ENCODE data around the gene DISC1. TPM values are rescaled to one million over a fixed set of nuclear protein-coding genes. Genes with fewer than 3 reads are reported as not detected.

Gene DISC1
- total RNA-seq, 1 experiment from 2014 or later: 0.36 TPM

DNA sequence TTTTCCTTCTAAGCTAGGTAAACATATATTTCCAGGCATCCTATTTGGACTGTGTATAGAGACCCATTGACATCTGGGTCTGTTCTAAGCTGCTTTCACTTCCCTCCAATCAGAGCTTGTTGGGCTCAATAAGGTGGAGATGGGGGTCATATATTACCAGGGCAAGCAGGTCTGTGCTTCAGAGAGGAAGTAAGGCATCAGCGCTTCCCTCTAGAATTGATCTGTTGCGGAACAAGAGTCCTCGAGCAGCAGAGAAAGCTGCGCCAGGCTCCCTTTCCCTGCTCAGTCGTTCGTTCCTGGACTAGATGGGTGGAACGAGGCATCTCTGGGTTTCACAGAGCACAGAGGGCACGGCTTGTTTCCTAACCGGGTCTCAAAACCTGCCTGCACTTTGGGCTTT is 63.5 kb downstream of the DISC1 start:
- ChIA-PET CTCF (no interaction called here), POLR2A (no interaction called here)
- ATAC-seq (peak; percentile 19; the same call in 1 of the 2 replicates), DNase-seq (ENCODE audit: low read depth, low spot score) (no peak)
- H3K27ac ChIP-seq (ENCODE audit: low read length): no peak overlapping the region
- H3K4me3 ChIP-seq (ENCODE audit: low read depth in 2 of 2, low read length in 2 of 2): no peak overlapping the region
- H3K9me3 ChIP-seq (ENCODE audit: control insufficient read depth, insufficient read depth, low read depth, low read length): no peaks in the 10 kb centered on the region
- no peaks in the 10 kb centered on the region for H3K27me3 ChIP-seq (ENCODE audit: control insufficient read depth, insufficient read depth, low read length)
- no peaks in the 10 kb centered on the region for H3K36me3 ChIP-seq (ENCODE audit: control insufficient read depth, insufficient read depth, low read length)
- intact Hi-C loops (cut with micrococcal nuclease; ENCODE audit: unreplicated experiment) (no loop called here), in situ Hi-C loops (cut with HindIII; ENCODE audit: low pct_unique_long_range_greater_than_20kb, low sequenced_read_pairs) (no loop called here)
- no TSS peak for BruUV-seq (replicated peaks)
- H3K4me1 ChIP-seq (ENCODE audit: control insufficient read depth, insufficient read depth, low read length): no peaks in the 10 kb centered on the region
- TF ChIP-seq TCF7L2 (IDR thresholded peaks at IDR 0.05; ENCODE audit: low read depth, low read length) (no peak), POLR2AphosphoS5 (IDR thresholded peaks at IDR 0.05; ENCODE audit: low read depth, low read length) (no peak), SIN3A (IDR thresholded peaks at IDR 0.05; ENCODE audit: borderline replicate concordance, insufficient read depth, low read depth, low read length) (no peak)
- TF ChIP-seq, protein P1, sequence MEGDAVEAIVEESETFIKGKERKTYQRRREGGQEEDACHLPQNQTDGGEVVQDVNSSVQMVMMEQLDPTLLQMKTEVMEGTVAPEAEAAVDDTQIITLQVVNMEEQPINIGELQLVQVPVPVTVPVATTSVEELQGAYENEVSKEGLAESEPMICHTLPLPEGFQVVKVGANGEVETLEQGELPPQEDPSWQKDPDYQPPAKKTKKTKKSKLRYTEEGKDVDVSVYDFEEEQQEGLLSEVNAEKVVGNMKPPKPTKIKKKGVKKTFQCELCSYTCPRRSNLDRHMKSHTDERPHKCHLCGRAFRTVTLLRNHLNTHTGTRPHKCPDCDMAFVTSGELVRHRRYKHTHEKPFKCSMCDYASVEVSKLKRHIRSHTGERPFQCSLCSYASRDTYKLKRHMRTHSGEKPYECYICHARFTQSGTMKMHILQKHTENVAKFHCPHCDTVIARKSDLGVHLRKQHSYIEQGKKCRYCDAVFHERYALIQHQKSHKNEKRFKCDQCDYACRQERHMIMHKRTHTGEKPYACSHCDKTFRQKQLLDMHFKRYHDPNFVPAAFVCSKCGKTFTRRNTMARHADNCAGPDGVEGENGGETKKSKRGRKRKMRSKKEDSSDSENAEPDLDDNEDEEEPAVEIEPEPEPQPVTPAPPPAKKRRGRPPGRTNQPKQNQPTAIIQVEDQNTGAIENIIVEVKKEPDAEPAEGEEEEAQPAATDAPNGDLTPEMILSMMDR (IDR thresholded peaks at IDR 0.05): no peak
- TF ChIP-seq, protein P2, sequence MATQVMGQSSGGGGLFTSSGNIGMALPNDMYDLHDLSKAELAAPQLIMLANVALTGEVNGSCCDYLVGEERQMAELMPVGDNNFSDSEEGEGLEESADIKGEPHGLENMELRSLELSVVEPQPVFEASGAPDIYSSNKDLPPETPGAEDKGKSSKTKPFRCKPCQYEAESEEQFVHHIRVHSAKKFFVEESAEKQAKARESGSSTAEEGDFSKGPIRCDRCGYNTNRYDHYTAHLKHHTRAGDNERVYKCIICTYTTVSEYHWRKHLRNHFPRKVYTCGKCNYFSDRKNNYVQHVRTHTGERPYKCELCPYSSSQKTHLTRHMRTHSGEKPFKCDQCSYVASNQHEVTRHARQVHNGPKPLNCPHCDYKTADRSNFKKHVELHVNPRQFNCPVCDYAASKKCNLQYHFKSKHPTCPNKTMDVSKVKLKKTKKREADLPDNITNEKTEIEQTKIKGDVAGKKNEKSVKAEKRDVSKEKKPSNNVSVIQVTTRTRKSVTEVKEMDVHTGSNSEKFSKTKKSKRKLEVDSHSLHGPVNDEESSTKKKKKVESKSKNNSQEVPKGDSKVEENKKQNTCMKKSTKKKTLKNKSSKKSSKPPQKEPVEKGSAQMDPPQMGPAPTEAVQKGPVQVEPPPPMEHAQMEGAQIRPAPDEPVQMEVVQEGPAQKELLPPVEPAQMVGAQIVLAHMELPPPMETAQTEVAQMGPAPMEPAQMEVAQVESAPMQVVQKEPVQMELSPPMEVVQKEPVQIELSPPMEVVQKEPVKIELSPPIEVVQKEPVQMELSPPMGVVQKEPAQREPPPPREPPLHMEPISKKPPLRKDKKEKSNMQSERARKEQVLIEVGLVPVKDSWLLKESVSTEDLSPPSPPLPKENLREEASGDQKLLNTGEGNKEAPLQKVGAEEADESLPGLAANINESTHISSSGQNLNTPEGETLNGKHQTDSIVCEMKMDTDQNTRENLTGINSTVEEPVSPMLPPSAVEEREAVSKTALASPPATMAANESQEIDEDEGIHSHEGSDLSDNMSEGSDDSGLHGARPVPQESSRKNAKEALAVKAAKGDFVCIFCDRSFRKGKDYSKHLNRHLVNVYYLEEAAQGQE (IDR thresholded peaks at IDR 0.05; ENCODE audit: insufficient read depth in 1 of 2, low read depth in 2 of 2, low read length in 1 of 2): no peak

DNA sequence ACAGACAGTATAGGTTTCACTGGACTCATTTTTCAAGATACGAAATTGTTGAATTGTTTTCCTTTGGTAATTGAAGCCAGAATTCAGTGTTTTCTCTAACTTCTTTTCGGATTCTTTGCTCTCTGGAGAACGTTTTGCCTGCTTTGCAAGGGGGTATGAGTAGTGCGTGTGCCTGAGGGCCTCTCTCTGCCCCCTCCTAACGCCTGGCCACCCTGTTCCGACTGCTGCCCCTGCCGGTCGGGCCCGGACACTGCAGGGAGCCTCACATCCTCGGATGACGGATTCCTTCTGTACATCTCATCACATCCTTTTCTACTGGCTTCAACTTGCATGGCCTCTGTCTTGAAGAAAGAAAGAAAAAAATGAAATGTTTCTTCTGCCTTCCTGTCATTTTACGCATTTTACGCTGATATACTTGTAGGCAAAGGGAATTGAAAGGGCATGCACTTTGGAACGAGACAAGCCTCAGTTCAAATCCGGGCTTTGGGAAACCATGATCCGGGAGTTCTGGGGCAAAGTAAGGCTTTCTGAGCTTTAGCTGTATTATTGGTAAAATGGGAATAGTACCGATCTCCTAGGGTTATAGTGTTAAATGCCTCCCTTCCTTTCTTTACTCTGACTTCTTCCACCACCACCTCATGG is 65.1 kb downstream of the DISC1 start:
- POLR2A ChIA-PET: no interaction called here
- CTCF ChIA-PET: no interaction called here
- Histone ChIP-seq H3K27ac (ENCODE audit: low read length) (no peak overlapping the region), H3K36me3 (ENCODE audit: control insufficient read depth, insufficient read depth, low read length) (no peaks in the 10 kb centered on the region), H3K4me1 (ENCODE audit: control insufficient read depth, insufficient read depth, low read length) (no peaks in the 10 kb centered on the region), H3K4me3 (ENCODE audit: low read depth in 2 of 2, low read length in 2 of 2) (no peak overlapping the region), H3K9me3 (ENCODE audit: control insufficient read depth, insufficient read depth, low read depth, low read length) (no peaks in the 10 kb centered on the region), H3K27me3 (ENCODE audit: control insufficient read depth, insufficient read depth, low read length) (no peaks in the 10 kb centered on the region)
- ATAC-seq (peak; percentile 86), DNase-seq (ENCODE audit: low read depth, low spot score) (peak; percentile 7)
- no TSS peak for BruUV-seq (replicated peaks)
- in situ Hi-C loops (cut with HindIII; ENCODE audit: low pct_unique_long_range_greater_than_20kb, low sequenced_read_pairs): no loop called here
- intact Hi-C loops (cut with micrococcal nuclease; ENCODE audit: unreplicated experiment): no loop called here
- no peak for TF ChIP-seq POLR2AphosphoS5 (IDR thresholded peaks at IDR 0.05; ENCODE audit: low read depth, low read length)
- TF ChIP-seq, protein P2 (IDR thresholded peaks at IDR 0.05; ENCODE audit: insufficient read depth in 1 of 2, low read depth in 2 of 2, low read length in 1 of 2): no peak
- TF ChIP-seq, protein P1 (IDR thresholded peaks at IDR 0.05): peak; percentile 88
- no peak for TF ChIP-seq SIN3A (IDR thresholded peaks at IDR 0.05; ENCODE audit: borderline replicate concordance, insufficient read depth, low read depth, low read length)
